HG02763 (cell line): ENCODE measurements around the gene CTSW.

Experiments used
- ATAC-seq: cut with Tn5 transposase; IDR thresholded peaks from one replicate; pipeline ENCODE4 v1.9.1; 2021; ENCODE audit warnings: mild to moderate bottlenecking, moderate library complexity; ENCODE audit not compliant: unreplicated experiment

The CTSW gene

GRCh38 chr11:65900899-65901180 is 21.2 kb downstream of the CTSW start:
- no peak for ATAC-seq

- ATAC-seq = no peak
Observed at GRCh38 chr11:65903068-65903481, 23.4 kb downstream of the CTSW start.

DNA sequence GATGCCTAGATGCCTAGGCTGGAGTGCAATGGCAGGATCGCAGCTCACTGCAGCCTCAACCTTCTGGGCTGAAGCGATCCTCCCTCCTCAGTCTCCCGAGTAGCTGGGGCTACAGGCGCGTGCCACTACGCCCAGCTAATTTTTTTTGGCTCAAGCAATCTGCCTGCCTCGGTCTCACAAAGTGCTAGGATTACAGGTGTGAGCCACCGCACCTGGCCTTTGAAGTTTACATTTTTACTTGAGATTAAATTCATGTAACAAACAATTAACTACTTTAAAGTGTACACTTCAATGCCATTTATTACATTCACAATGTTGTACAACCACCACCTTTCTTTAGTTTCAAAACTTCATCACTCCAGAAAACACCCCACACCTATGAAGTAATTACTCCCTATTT is 24.1 kb downstream of the CTSW start:
- no peak for ATAC-seq

- ATAC-seq = no peak
Observed at GRCh38 chr11:65906602-65907001, 27.0 kb downstream of the CTSW start.

DNA sequence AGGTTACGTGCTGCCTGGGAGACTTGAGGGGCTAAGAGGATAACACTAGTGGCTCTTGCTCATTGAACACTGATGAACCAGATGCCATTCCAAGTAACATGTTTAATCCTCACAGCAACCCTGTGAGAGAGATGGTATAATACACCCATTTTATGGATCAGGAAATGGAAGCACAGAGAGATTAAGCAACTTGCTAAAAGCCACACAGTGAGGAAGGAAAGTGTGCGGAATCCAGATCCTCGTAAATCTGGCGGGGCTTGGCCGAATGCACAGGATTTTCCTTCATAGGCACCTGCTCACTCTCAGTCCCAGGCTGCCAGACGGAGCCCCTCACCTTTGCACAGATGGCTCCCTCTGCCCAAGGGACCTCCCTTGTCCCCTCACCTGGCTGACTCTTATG is 28.2 kb downstream of the CTSW start:
- ATAC-seq = no peak

DNA sequence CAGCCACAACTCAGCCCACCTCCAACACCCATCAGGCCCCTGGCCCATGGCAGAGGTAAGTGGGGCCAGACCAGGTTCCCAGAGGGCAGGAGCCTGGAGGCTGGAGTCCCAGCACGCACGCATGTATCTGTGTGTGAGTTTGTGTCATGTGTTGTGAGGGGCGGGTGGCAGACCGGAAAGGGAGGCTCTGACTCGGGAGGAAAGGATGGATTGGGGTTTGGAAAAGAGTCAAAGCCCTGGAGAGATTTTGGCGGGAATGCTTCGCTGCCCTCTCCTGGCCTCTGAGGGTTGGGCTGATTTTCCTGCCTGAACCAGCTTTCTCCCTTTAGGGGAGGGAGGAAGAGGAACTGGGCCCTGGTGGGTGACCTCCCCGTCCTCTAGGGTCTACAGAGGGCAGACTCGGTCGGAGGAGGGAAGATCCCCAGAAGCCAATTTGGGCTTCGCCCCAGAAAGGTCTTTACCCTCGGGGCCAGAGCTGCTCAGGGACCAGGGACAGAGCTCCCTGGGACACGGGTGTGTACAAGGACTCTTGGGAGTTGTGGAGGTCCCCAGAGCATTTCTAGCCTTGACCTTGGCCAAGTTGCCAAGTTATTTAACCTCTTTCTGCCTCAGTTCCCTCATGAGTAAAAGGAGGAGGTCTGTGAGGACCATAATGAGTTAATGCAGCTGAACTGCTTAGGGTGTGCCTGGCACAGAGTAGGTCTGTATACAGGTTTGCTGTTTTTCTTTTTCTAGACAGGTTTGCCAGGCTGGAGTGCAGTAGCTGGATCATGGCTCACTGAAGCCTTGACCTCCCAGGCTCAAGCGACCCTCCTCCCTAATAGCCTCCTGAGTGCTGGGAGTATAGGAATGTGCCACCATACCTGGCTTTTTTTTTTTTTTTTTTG is 32.3 kb downstream of the CTSW start:
- ATAC-seq = no peak

DNA sequence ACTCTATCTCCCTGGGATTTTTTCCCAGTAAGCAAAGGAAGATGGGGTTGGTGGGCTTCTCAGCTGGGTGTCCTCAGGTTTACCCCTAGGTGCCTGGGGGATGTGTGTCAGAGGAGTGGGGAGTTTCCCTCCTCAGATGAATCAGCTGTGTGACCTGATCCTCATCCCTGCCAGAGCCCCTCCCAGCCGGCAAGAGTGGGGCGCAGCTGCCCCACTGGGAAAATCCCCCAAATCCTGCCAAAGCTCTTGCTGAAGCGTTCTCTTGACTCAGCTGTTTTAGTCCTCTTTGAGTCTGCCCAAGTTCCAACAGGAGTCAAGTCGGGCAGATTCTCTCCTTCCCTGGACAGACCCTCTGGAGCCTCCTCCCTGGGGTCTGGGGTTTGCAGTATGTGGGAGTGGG is 33.2 kb downstream of the CTSW start:
- no peak for ATAC-seq

- ATAC-seq = no peak
Observed at GRCh38 chr11:65915101-65915820, 35.6 kb downstream of the CTSW start.

- no peak for ATAC-seq
Observed at GRCh38 chr11:65915821-65916251, 36.2 kb downstream of the CTSW start.

GRCh38 chr11:65916391-65916790 is 36.8 kb downstream of the CTSW start:
- no peak for ATAC-seq

DNA sequence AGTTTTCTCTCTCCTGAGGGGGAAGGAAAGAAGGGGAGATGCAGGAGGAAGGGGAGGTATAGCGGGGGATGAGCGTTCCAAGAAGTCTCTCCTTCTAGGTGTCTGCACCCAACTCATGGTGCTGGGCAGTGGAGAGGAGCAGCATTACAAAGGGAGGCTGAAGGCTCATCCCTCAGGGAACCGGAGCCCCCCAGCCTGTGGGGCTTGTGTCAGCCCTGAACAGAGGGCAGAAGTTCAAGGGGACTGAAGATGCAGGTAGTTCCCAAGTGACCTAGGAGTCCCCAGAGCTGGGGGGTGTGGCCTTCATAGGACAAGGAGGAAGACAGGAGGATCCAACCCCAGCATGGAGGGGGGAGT is 37.4 kb downstream of the CTSW start:
- ATAC-seq = no peak

DNA sequence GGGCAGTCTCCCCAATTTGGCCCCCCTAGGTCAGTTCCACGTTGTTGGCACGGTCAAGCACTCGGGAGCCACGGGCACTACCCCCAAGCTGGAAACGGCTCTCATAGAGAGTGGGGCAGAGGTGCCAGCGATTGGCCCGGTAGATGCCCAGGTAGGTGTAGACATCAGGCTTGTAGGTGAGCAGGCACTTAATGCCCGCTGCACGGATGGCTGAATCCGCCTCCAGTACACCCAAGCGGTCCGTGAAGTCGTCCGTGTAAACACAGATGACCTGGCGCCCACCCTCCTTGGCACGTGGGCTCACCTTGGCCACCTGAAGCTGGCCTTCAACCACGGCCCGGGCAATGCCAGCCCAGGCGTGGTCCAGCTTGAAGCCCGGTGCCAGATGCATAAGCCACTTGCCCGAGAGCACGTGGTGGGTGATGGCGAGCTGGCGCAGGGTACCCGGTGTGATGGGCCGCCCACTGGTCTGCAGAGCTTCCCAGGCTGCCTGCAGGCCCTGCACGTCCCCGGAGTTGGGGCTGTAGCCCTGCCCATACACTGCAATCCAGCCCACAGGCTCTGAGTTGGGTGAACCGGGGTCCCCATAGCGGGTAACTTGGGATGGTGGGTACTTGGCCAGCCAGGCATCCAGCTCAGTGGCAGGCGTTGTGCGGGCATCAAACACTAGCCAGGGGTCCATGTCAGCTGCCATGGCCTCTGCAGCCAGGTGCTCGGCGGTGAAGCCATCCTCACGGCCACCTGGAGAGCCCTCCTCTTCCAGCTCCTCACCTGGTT is 38.0 kb downstream of the CTSW start:
- no peak for ATAC-seq

DNA sequence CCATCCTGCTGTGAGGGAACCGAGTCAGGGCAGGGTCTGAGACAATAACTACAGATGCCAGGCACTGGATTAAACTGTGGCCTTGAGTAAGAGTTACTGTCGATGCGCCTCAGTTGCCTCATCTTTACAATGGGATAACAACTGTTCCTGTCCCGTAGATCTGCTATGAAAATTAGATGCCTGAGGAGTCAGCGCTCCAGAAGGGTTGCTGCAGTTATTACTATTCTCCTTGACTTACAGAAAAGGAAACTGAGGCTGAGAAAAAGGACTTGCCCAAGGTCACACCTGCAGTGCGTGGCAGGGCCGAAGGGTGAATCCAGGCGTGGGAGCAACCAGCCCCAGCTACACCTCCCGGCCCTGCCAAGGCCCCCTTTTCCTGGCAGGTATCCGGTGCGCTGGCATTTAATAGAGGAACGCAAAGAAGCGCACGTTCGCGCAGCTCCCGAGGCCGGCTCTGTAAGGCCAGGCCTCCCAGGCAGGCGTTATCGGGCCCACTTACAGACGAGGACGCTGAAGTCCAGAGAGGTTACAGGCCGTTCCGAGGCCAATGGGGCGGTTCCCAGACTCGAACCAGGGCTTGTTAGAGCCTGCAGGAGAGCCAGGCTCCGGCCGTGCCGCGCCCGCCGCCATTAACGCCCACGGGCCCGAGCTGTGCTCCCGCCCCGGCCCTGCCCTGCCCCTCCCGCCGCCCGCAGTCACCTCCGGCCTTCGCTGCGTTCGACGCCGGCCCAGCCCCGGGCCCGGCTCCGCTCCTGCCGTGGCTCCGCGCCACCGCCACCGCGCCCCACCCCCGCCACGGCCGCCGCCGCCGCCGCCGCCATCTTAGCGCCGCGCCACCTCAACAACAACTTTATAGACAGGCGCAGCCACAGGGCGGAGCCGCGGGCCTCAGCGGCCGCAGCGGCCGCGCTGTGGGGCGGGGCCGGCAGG is 38.8 kb downstream of the CTSW start, which contains the start of gene C11orf68:
Gene C11orf68 (minus strand): TSS at position 852 of the 930 bp plus-strand sequence. CDS start 31 bp downstream, at position 821.
- peak; percentile 59 for ATAC-seq

DNA sequence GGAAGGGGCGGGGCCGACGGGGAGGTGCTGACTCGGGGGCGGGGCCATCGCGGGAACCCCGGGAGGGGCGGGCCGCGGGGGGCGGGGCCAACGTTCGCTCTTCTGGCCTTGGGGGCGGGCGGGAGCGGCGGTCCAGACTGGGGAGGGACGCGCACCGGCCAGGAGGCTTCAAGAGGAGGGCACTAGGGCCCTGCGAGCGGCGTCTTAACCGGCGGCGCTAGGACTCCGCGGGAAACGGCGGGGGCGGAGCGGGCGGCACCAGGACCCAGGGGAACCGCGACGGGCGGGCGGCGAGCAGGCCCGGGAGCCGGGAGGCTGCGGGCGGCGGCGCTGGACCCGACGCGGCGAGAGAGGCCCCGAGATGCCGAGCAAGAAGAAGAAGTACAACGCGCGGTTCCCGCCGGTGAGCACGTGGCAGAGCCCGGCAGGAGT is 39.5 kb downstream of the CTSW start, which contains the start of gene DRAP1:
Gene DRAP1 (plus strand): TSS at position 286 of the 432 bp plus-strand sequence. CDS start 76 bp downstream, at position 362.
- ATAC-seq = peak; percentile 83

- ATAC-seq = peak; percentile 49
Observed at GRCh38 chr11:65919573-65920371, 40.1 kb downstream of the CTSW start.

DNA sequence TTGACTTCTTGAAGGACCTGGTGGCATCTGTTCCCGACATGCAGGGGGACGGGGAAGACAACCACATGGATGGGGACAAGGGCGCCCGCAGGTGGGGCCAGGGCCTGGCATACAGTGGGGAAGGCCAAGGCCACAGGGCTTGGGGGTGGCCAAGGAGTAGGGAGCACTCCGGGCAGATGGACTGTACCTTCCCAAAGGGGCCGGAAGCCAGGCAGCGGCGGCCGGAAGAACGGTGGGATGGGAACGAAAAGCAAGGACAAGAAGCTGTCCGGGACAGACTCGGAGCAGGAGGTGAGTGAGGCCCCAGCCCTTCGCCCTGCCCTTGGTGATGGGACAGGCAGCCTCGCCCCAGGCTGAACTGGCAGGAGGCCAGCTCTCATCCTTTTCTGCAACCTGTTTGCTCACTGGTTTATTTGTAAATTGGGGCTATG is 40.8 kb downstream of the CTSW start:
- ATAC-seq = no peak

DNA sequence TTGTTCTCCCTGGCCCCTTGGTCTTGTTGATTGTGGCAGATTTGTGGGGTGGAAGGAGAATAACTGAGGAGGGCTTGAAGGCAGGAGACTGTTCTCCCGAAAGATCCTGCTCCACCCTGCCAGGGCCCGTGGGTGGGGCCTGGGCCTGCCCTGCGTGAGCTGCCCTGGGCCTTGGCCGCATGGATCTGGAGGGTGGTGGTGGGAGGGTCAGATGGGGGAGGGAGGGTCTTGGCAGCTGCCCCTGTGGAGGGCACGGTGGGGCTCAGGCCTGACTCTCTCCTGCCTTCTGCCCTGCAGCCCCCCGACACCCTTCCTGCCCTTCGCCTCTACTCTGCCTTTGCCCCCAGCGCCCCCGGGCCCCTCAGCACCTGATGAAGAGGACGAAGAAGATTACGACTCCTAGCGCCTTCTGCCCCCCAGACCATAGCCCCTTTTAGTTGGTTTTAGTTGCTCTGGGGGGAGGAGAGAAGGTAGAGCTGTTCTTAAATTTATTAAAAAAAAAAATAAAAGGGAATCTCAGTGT is 41.5 kb downstream of the CTSW start:
- ATAC-seq = no peak

- no peak for ATAC-seq
Observed at GRCh38 chr11:65921876-65922275, 42.2 kb downstream of the CTSW start.

DNA sequence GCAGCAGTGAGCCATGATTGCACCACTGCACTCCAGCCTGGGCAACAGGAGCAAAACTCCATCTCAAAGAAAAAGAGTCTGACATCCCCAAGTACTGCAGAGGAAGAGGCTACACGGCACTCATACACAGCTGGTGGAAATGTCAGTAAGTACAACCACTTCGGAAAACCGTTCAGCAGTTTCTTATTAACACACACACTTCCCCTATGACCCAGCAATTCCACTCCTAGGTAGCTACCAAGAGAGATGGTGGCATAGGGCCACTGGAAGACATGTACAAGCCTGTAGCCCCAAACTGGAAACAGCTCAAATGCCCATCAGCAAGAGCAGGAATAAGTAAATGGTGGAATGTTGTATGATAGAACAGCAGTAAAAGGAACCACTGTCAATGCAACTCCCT is 42.9 kb downstream of the CTSW start:
- ATAC-seq = no peak
